Measurements from ENCODE around the gene SMG9.
A peak's percentile ranks its signal among the peaks of the same experiment; 100 is the strongest.

Gene SMG9

GRCh38 chr19:43726736-43727592 lies 27.8 kb downstream of the SMG9 start:
- H3K4me3 ChIP-seq (ENCODE audit: low read depth, low read length): no peak overlapping the region
- no peak for DNase-seq (ENCODE audit: low read depth)
- no peak for TF ChIP-seq CTCF (IDR thresholded peaks at IDR 0.05; ENCODE audit: insufficient read depth, low read depth, low read length, missing control alignments)

- no peak overlapping the region for H3K4me3 ChIP-seq (ENCODE audit: low read depth, low read length)
- peak; percentile 68 for DNase-seq (ENCODE audit: low read depth)
- no peak for TF ChIP-seq CTCF (IDR thresholded peaks at IDR 0.05; ENCODE audit: insufficient read depth, low read depth, low read length, missing control alignments)
Observed at GRCh38 chr19:43725468-43725867, 29.3 kb downstream of the SMG9 start.

GRCh38 chr19:43724896-43725295 lies 29.9 kb downstream of the SMG9 start:
- no peak overlapping the region for H3K4me3 ChIP-seq (ENCODE audit: low read depth, low read length)
- TF ChIP-seq CTCF (IDR thresholded peaks at IDR 0.05; ENCODE audit: insufficient read depth, low read depth, low read length, missing control alignments): no peak
- DNase-seq (ENCODE audit: low read depth): no peak

GRCh38 chr19:43723588-43723987 lies 31.2 kb downstream of the SMG9 start:
- DNase-seq (ENCODE audit: low read depth): no peak
- H3K4me3 ChIP-seq (ENCODE audit: low read depth, low read length): no peak overlapping the region
- TF ChIP-seq CTCF (IDR thresholded peaks at IDR 0.05; ENCODE audit: insufficient read depth, low read depth, low read length, missing control alignments): peak; percentile 7

GRCh38 chr19:43721469-43722048 lies 33.2 kb downstream of the SMG9 start:
- no peak overlapping the region for H3K4me3 ChIP-seq (ENCODE audit: low read depth, low read length)
- TF ChIP-seq CTCF (IDR thresholded peaks at IDR 0.05; ENCODE audit: insufficient read depth, low read depth, low read length, missing control alignments): no peak
- no peak for DNase-seq (ENCODE audit: low read depth)

- no peak for DNase-seq (ENCODE audit: low read depth)
- no peak for TF ChIP-seq CTCF (IDR thresholded peaks at IDR 0.05; ENCODE audit: insufficient read depth, low read depth, low read length, missing control alignments)
- no peak overlapping the region for H3K4me3 ChIP-seq (ENCODE audit: low read depth, low read length)
Observed at GRCh38 chr19:43720936-43721335, 33.8 kb downstream of the SMG9 start.

All from GM12865 (cell line).